AG10803 (cell line): ENCODE results near the gene ITCH.

Source experiments
- DNase-seq: peaks from one replicate; pipeline ENCODE4 v3.0.0; 2010; ENCODE audit warnings: low read depth
- H3K4me3 ChIP-seq: 2 replicates; pipeline ENCODE4 v1.5.1; 2011; ENCODE audit warnings: mild to moderate bottlenecking, low read length, control low read depth
- CTCF ChIP-seq: conservative IDR thresholded peaks from 2 replicates; pipeline ENCODE4 v1.5.1; 2011; ENCODE audit warnings: mild to moderate bottlenecking, low read length, control low read depth, inconsistent platforms

The ITCH gene

GRCh38 chr20:34528921-34529297 is 165.8 kb downstream of the ITCH start:
- DNase-seq: no peak
- H3K4me3 ChIP-seq: no peak overlapping the region
- TF ChIP-seq CTCF: no peak

GRCh38 chr20:34529742-34530141 is 166.7 kb downstream of the ITCH start:
- TF ChIP-seq CTCF: no peak
- no peak overlapping the region for H3K4me3 ChIP-seq
- DNase-seq: no peak

DNA sequence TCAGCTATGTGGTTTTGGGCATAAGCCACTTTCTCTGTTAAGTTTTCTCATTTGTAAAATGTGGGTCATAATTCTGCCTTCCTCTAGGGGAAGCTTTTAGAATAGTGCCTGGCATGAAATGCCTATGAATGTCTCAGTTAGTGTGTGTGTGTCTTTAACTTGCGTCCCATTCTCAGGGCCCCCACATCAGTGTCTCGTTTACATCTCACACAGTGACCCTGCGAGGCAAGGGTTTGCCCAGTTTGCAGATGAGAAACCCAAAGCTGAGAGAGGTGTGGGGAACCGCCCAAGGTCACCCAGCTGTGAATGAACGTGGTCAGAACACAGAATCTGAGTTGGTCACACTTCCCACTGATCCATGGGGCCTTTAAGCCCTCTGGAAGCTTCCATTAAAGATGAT is 167.3 kb downstream of the ITCH start:
- no peak for TF ChIP-seq CTCF
- no peak for DNase-seq
- H3K4me3 ChIP-seq: no peak overlapping the region

DNA sequence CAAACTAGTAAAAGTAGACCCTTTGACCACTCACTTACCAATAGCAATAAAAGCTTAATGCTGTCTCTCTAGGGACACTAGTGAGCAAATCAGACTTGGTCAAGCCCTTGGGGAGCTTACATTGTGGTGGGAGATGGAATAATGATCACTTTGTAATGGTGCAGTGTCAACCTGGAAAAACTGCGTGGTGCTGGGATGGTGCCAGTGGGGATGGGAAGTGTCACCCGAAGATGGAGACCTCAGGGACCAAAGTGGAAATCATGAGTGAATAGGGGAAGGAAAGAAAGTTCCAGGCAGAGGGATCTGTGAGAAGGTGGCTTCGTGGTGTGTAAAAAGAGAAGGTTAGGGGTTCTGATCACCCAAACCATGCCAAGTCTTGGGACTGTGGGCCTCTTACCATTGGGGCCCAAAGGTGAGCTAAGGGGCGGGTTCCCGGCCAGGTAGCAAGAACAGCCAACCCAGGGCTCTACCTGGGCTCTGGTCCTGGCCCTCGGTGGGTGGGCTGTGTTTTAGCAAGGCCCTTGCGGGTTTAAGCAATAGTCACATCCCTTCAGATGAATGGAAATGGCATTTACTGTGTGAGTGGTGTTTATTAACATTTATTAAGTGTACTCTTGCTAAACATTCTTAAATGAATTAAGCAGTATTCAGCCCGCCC is 168.7 kb downstream of the ITCH start:
- no peak overlapping the region for H3K4me3 ChIP-seq
- no peak for TF ChIP-seq CTCF
- DNase-seq: no peak

GRCh38 chr20:34532320-34532719 is 169.2 kb downstream of the ITCH start:
- TF ChIP-seq CTCF: no peak
- no peak overlapping the region for H3K4me3 ChIP-seq
- no peak for DNase-seq

GRCh38 chr20:34532756-34533155 is 169.7 kb downstream of the ITCH start:
- H3K4me3 ChIP-seq: no peak overlapping the region
- no peak for DNase-seq
- no peak for TF ChIP-seq CTCF

GRCh38 chr20:34534391-34535165 is 171.5 kb downstream of the ITCH start:
- TF ChIP-seq CTCF: no peak
- DNase-seq: no peak
- no peak overlapping the region for H3K4me3 ChIP-seq
